Pulmonary artery endothelial cell (primary cell): ENCODE measurements around the gene DCLRE1A. TPM values are rescaled to one million over a fixed set of nuclear protein-coding genes. Genes with fewer than 3 reads are reported as not detected.
A peak's percentile ranks its signal among the peaks of the same experiment; 100 is the strongest.

Experiments used
- DNase-seq: peaks from one replicate; pipeline ENCODE4 v3.0.0-alpha.2; 2011; ENCODE audit warnings: low read depth, low spot score
- total RNA-seq: library from RNA; depleted of rRNA; stranded (reverse); fragments of >200 nt; gene quantifications from 2 replicates; pipeline ENCODE4 v1.2.3, GENCODE V29; 2014

Gene DCLRE1A
- 7.1 and 9.3 TPM in 2 replicates for total RNA-seq

DNA sequence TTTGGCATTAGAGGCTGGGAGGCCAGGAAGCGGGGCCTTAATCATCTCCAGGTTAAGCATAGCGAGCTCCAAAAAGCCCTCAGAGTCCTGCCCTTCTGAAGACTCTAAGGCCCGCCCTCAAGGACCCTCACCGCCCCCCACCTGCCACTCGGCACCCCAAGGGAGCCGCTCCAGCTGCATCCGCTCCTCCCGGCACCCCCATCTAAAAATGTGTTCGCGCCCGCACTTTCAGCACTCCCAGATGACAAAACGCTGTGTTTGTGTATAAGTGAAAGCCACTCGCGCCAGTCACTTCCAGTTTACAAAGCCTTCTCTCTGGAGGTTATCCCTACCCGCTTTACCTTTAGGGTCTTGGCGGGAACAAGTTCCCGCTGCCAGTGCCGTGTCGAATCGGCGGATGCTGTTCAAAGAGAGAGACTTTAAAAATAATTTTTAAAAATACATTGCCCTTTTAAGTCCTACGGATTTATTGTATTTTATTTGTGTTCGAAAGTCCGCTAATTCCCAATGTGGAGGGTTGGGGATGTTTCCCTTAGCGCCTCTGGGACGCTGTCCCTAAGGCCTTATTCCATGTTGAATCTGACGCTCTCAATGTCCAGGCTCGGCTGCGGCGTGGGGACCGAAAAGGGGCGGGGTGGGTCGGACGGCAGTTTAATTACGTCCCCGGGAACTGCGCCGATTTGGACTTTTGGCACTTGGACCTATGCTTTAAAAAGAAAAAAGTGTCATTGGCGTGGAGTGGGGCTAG lies at the start of gene DCLRE1A, which contains the start of gene NHLRC2:
TSS of gene DCLRE1A (minus strand) at position 70 of the 748 bp plus-strand sequence. CDS start 900 bp downstream, outside the sequence.
TSS of gene NHLRC2 (plus strand) at position 649 of the 748 bp plus-strand sequence. CDS start 212 bp downstream, outside the sequence.
- peak; percentile 56 for DNase-seq

DNA sequence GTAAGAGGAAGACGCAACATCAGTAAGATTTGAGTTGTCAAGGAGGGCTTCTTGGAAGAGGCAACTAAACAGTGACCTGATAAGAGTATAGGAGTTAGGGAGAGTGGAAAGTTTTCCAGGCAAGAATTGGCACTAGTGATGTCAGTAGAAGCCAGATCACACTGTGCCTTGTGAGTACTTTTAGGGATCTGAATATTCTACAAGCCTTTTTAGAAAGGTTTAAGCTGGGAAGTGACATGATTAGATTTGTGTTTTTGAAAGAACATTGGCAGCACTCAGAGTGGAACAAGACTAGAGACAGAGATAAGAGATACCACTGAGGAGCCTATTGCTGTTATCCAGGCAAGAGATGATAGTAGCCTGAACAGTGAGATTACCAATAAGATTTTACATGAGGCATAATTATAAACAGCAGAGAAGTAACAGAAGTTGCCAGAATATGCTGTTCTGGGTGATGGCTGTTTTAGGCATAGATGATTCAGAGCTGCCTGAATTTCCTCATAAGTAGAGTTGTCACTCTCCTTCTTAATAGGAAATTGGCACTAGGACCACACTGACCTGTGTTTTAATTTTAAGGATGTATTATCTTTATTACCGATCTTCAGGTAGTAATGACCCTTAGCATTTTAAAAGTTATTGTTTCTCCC lies 46.2 kb upstream of the DCLRE1A start:
- no peak for DNase-seq

DNA sequence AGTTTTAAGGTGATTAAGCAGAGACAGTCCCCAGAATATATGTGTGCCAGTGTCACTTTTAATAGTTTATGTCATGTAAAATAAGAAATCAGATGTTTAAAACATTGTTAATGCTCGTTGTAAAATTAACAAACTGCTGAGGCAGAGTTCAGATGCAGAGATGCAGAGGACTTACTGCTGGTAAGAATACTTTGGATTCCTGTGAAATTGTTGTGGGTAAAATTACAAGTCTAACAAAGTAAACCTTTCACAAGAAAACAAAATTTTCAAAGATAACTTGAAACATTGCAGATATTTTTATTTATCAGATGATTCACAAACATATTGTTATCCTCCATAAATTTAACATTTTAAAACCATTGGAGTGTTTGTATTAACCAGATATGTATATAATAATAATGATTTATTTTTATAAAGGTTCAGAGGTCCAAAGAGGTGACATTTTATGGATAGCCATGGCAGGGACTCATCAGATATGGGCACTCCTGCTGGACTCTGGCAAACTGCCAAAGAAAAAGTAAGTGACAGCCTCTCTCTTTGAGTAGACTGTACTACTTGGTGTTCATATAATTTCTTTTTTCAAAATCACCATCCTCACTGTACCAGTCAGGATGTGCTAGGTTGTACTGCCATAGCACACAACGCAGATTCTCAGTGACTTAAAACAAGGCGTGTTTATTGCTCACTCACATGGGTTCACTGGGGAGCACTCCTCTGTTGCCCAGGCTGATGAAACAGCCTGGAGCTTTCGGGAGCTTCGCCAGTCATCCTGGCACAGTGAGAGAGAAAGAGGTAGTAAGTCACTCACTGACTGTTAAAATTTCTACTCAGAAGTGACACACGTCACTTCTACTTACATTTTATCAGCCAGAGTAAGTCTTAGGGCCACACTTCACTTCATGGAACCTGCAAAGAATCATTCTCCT lies 44.1 kb upstream of the DCLRE1A start:
- no peak for DNase-seq

DNA sequence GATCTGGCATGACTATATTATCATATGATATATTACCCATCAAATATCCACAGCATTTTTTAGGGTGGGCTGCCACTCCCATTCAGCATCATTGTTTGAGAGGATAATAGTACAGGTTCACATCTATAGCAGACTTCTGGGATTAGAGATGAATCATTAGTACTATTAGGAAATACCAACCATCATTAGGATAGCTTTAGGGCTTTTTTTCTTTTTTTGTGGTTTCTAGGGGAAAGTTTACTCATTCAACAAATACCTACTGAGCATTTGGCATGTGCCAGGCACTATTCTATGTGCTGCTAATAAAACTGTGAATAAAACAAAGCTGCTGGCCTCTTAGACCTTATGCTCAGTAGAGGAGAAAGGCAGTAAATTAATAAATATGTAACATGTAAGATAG lies 41.1 kb upstream of the DCLRE1A start:
- no peak for DNase-seq

DNA sequence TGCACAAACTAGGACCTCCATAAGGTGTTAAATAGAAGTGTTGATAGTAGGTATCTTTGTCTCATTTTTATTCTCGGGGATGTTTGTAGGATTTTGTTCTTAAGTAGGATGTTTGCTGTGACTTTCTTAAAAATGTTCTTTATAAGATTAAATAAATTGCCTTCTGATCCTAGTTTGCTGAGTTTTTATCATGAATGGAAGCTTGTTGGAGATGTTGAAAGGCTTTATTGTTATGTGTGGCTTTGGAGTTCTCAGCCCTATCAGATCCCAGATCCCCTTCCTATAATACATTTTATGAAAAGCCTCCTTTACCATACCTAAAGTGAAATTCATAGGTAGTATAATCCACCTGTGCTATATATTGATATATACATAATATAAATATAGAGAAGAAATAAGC lies 40.7 kb upstream of the DCLRE1A start:
- no peak for DNase-seq

DNA sequence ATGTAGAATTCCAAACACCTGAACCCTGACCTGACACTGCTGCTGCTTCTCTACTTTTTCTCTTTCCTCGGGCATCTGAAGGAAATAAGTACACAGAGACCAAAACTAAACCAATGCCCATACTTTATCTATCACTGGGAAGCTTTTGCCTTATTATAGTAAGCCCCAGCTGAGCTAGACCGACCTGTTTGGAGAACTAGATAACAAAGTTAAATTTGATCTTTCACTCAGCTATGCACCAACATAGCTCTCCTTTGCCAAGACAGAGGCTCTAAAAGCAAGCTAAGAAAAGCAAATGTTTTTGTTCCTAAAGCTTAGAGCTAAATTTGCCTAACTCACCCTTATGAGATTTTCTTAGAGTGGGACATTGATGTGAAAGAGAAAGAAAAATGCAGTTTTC lies 39.7 kb upstream of the DCLRE1A start:
- no peak for DNase-seq

DNA sequence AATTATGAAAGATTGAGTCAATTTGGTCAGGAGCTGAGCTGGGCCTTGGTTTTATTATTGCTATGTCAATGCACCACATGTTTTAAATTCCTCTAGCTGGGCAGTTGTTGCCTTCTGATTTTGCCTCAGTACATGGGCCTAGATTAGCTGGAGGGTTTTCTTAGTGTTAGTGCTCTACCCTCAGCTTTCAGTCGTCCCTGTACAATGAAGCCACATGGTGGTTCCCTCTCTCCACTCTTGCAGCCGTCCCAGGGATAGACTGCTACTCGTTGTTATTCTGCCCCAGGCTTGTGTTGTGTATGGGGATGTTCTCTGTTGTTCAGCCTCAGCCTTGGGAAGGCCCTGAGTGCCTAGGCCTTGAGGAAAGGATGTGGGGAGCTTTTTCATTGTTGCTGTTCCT lies 37.6 kb upstream of the DCLRE1A start:
- no peak for DNase-seq

DNA sequence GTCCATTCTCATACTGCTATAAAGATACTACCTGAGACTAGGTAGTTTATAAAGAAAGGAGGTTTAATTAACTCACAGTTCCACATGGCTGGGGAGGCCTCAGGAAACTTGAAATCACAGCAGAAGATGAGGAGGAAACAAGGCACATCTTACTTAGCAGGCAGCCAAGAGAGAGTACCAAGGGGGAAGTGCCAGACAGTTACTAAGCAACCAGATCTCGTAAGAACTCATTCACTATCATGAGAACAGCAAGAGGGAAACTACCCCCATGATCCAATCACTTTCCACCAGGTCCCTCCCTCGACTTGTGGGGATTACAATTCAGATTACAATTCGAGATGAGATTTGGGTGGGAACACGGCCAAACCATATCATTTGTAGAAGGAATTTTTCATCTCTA lies 36.9 kb upstream of the DCLRE1A start:
- no peak for DNase-seq

DNA sequence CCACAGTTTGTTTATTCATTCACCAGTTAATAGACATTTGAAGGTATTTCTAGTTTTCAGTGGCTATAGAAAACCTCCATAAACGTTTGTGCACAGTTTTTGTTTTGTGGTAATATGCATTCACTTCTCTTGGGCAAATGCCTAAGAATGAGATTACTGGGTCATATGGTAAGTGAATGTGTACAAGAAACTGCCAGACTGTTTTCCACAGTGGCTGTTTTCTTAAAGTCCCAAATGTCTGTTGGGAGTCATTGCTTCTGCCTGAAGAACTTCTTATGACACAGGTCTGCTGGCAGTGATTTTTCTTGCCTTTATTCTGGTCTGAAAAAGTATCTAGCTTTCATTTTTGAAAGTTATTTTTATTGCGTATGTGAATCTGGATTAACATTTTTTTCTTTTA lies 36.0 kb upstream of the DCLRE1A start:
- no peak for DNase-seq

DNA sequence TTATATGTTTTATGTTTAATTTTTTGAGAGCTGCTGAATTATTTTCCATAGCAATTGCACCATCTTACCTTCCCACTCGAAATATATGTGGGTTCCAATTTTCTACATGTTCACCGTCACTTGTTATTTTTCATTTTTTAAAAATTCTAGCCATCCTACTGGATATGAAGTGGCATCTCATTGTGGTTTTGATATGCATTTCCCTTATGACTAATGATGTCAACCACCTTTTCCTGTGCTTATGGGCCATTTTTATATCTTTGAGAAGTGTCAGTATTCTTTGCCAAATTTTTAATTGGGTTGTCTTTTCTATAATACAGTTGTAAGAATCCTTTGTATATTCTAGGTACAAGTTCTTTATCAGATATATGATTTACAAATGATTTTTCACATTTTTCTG lies 28.4 kb upstream of the DCLRE1A start:
- no peak for DNase-seq

DNA sequence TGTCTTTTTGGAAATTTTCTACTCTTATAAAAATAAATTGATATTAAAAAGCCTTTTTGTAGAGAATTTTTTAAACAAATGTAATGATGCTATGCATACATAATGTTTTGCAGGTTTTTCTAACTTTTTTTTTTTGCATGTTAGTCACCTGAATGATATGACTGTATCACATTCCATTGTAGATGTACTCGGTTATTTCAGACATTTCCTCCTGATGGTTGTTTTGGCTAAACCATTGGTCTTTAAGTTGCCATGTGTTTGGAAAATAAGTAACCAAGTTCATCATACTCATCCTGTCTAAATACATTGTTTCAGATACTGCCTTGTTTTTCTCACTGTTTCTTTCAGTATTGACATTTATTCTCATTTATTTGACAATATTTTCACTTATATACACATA lies 26.4 kb upstream of the DCLRE1A start:
- peak; percentile 70 for DNase-seq

DNA sequence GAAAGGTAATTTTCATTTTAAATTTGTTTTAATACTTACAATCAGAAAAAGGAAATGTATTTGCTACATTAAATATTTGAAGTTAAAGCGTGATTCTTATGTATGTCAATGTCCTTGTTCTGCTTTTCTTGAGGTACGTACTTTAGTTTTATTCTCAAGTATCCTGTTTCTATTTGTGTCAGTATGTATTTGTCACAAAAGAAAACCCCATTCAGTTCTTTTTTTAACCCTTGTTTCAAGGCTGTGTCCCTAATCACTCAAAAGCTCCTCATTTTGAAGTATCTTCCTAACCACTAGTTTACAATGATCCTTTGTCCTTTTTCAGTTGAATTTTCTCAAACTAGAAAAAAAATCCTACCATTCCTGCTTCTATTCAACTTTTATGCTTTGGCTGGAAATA lies 25.8 kb upstream of the DCLRE1A start:
- DNase-seq: no peak

DNA sequence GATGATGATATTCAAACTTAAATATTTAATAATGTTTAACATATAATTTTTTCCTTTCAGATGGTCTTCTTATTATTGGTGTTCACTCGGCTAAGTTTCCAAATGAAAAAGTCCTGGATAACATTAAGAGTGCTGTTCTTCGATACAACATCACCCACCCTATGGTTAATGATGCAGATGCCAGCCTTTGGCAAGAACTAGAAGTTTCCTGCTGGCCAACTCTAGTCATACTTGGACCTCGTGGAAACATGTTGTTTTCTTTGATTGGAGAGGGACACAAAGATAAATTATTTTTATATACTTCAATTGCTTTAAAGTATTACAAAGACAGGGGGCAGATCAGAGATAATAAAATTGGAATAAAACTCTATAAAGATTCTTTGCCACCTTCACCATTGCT lies 22.6 kb upstream of the DCLRE1A start:
- DNase-seq: no peak

DNA sequence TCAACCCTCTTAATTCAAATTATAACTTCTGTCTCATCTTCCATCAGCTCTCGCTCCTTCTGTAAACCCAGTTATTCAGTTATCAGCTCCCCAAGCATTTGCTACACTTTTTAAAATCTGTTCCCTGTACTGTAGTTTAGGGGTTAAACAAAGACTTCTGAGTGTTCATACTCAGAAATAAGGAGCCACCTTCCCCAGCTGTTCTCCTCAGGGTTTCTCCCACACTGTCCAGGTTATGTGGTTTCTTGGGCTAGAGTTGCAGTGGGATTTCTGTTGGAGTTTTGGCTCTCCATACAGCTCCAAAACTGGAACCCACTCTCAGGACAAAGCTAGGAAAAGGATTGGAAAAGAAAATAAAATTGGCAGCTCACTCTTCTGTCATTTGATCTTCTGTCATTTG lies 21.3 kb upstream of the DCLRE1A start:
- no peak for DNase-seq

DNA sequence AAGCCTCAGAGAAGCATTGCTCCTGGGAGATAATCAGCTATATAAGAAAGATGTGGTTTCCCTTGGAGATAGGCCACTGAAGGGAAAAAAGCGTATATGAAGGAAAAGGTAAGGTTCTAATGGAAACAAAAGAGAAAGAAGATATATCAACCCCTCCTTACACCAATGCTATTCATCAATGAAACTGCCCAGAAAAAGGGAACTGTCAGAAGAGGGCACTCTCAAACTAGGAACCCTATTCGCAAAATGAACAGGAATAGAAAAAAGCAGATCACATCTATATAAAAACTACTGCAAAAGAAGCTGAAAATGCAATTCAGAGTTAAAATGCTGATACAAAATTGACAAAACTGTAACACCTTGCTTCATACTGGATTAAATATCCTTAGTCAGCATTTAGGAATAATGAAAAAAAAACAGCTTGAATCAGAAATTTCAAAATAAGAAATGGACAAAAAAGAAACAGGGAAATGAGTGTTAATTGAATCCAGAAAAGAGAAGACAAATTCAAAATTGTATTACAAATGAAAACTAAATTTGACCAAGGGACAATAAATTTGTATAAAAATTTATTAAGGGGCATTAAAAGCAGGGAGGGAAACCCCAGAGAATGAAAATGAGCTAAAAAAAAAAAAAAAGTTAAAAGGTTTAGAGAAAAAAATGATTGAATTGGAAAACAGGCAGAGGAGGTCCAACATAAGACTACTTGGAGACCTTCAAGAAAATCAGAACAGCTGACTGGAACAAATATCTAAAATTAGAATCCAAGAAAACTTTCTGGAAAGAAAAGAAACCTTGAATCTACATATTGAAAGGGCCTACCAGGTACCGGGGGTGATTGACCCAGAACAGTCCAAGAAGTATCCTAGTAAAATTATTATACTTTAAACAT lies 18.5 kb upstream of the DCLRE1A start:
- no peak for DNase-seq

DNA sequence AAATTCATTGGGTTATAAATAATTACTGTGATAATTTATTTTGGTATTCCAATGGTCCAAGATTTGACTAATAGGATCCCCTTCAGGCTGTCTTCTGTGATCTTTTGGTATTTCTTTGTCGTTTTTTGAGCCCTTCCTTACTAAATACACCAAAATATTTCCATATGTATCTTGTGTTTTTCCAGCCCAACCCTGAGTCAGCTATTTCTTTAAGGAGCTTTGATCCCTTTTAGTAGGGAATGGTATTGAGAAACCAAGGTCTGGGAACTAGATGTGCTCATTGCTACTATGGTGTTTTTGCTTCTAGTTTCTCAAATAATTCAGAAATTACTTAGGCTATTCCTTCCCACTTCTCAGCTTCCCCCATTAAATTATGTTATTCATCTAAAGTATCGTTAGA lies 15.9 kb upstream of the DCLRE1A start:
- no peak for DNase-seq

DNA sequence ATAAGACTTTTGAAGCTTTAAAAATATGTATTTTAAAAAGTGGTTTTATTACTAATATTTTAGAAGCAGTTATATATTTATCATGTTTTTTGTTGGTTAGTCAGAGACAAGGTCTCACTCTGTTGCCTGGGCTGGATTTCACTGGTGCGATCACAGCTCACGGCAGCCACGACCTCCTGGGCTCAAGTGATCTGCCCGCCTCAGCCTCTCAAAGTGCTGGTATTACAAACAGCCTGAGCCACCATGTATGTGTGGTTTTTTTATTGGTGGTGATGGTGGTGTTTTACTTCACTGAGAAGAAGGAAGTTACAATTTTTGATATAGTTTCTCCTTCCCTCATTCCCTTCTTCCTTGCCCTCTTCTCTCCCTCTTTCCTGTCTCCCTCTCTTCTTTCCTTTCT lies 14.0 kb upstream of the DCLRE1A start:
- DNase-seq: no peak

DNA sequence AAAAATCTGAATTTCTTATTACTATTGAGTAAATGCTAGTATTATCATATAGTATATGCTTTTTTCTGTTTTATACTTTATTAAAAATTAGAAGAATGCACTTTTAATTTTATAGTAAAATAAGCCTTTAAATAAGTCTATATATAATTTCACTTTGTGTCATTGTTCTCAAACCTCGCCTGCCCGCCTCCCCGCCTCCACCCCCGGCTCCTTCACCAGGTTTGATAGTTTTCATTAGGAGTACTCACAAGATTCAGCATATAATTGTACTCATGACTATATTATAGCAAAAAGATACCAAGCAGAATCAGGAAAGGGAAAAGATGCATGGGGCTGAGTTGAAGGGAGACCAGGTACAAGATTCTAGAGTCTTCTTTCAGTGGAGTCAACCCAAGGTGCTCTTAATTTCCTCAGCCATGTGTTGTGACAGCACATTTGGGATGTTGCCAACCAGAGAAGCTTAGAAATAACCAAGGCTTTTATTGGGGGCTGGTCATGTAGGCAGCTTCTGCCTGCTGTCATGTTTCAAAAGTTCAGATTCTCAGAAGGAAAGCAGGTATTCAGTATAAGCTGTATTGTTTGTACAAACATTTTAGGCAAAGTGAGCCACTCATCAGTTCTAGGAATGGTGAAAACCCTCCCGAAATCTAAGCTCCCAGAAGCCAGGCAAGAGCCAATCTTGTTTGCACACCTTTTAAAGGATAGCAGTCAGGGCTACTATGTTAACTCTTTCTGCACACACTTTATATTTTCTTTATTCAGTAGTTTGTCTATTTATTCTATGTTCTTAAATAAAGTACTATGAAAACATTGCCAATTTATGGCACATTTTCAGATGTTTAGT lies 12.9 kb upstream of the DCLRE1A start:
- no peak for DNase-seq

DNA sequence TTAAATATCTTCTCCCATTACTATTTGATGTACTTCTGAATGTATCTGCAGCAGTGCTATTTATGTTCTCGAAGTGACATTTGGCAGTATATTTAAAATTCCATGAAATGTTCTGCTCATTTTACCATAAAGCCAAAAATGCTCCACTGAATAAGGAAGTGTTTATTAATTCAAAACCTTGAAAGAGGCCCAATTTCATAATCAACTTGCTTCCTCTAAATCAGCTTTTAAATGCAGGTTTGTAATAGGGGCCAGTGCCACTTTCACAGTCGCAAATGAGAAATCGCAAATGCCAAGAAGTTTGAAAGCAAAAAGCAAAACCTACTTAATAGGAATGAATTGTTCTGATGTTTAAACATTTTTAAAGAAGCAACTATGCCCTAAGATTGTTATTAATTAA lies 12.0 kb upstream of the DCLRE1A start:
- DNase-seq: no peak

DNA sequence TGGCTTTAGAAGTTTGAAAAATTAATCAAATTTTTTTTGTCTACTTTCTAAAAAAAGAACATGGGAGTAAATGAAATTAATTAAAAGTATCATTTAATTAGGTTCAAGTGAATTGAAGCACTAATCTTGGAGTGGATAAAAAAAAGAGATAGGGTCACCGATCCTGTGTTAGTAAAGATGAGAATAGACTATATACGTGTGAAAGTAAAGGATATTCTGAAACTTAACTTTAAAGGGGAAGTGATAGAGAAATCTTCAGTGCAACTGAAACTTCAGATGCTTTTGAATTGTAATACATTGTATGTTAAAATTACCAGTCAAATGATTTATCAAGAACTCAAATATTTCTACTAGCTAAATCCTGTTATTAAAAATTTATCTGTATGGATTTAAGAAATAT lies 5.4 kb upstream of the DCLRE1A start:
- DNase-seq: no peak
